Measurements from ENCODE around the gene SIPA1L2. TPM values are rescaled to one million over a fixed set of nuclear protein-coding genes. Genes with fewer than 3 reads are reported as not detected.

Gene SIPA1L2
- total and polyA plus RNA-seq, 10 donors = 1.1 to 67.7 (median 27.7) TPM

- no peak overlapping the region for H3K27ac ChIP-seq
- H3K4me1 ChIP-seq = no peaks in the 10 kb centered on the region
- TF ChIP-seq POLR2A (IDR thresholded peaks at IDR 0.05) = no peak
- TF ChIP-seq POLR2AphosphoS5 (IDR thresholded peaks at IDR 0.05) = no peak
- TF ChIP-seq CTCF (IDR thresholded peaks at IDR 0.05 in 8 of 11, conservative IDR thresholded peaks at IDR 0.05 in 3 of 11) = no peak
- 79 to 90% (median 85%) methylated on average over 1 of the region's 1 CpG for whole genome bisulfite sequencing, 5 donors
- no peaks in the 10 kb centered on the region for H3K36me3 ChIP-seq
- H3K4me3 ChIP-seq = no peak overlapping the region
- H3K27me3 ChIP-seq (replicated peaks in 1 of 7) = peaks cover 0 to 7% (median 0%) of the 10 kb centered on the region in 7 donors
- DNase-seq = no peak
- intact Hi-C loops (cut with DNase I; ENCODE audit: low total_unique reads) = no loop called here
- H3K9me3 ChIP-seq = no peaks in the 10 kb centered on the region
These were observed 46.0 kb upstream of the SIPA1L2 start for GRCh38 chr1:232675898-232676297.

- Histone ChIP-seq H3K9me3 (no peaks in the 10 kb centered on the region), H3K27me3 (replicated peaks in 1 of 7) (peaks cover 0 to 7% (median 0%) of the 10 kb centered on the region in 7 donors), H3K27ac (no peak overlapping the region), H3K4me1 (no peaks in the 10 kb centered on the region), H3K4me3 (no peak overlapping the region), H3K36me3 (no peaks in the 10 kb centered on the region)
- no peak for DNase-seq
- intact Hi-C loops (cut with DNase I; ENCODE audit: low total_unique reads) = no loop called here
- 85 to 92% (median 88%) methylated on average over 5 of the region's 5 CpGs for WGBS, 5 donors
- TF ChIP-seq POLR2A (IDR thresholded peaks at IDR 0.05) (no peak), POLR2AphosphoS5 (IDR thresholded peaks at IDR 0.05) (no peak), CTCF (IDR thresholded peaks at IDR 0.05 in 8 of 11, conservative IDR thresholded peaks at IDR 0.05 in 3 of 11) (no peak)
These were observed 45.3 kb upstream of the SIPA1L2 start for GRCh38 chr1:232675260-232675659.

- Histone ChIP-seq H3K36me3 (no peaks in the 10 kb centered on the region), H3K9me3 (no peaks in the 10 kb centered on the region), H3K27me3 (replicated peaks in 1 of 7) (peaks cover 0 to 7% (median 0%) of the 10 kb centered on the region in 7 donors), H3K4me3 (no peak overlapping the region), H3K27ac (no peak overlapping the region), H3K4me1 (no peaks in the 10 kb centered on the region)
- WGBS, 5 donors = 82 to 87% (median 84%) methylated on average over 6 of the region's 6 CpGs
- TF ChIP-seq CTCF (IDR thresholded peaks at IDR 0.05 in 8 of 11, conservative IDR thresholded peaks at IDR 0.05 in 3 of 11) = no peak
- no peak for TF ChIP-seq POLR2AphosphoS5 (IDR thresholded peaks at IDR 0.05)
- TF ChIP-seq POLR2A (IDR thresholded peaks at IDR 0.05) = no peak
- intact Hi-C loops (cut with DNase I; ENCODE audit: low total_unique reads) = no loop called here
- DNase-seq = no peak
These were observed 43.3 kb upstream of the SIPA1L2 start for GRCh38 chr1:232673256-232673655.

GRCh38 chr1:232669981-232670747, 40.2 kb upstream of the SIPA1L2 start:
- no peak overlapping the region for H3K27ac ChIP-seq
- TF ChIP-seq CTCF (IDR thresholded peaks at IDR 0.05 in 8 of 11, conservative IDR thresholded peaks at IDR 0.05 in 3 of 11) = no peak
- TF ChIP-seq POLR2A (IDR thresholded peaks at IDR 0.05) = no peak
- TF ChIP-seq POLR2AphosphoS5 (IDR thresholded peaks at IDR 0.05) = no peak
- WGBS, 5 donors = 66 to 74% (median 70%) methylated on average over 11 of the region's 11 CpGs
- peaks cover 0 to 9% (median 8%) of the 10 kb centered on the region in 6 donors for H3K4me1 ChIP-seq
- intact Hi-C loops (cut with DNase I; ENCODE audit: low total_unique reads) = no loop called here
- no peaks in the 10 kb centered on the region for H3K36me3 ChIP-seq
- H3K9me3 ChIP-seq = no peaks in the 10 kb centered on the region
- H3K4me3 ChIP-seq = no peak overlapping the region
- H3K27me3 ChIP-seq (replicated peaks in 1 of 7) = peaks cover 0 to 7% (median 0%) of the 10 kb centered on the region in 7 donors
- no peak for DNase-seq

All from spleen (tissue), 11 donors.